ENCODE measurements around the gene EPHB2. TPM values are rescaled to one million over a fixed set of nuclear protein-coding genes. Genes with fewer than 3 reads are reported as not detected.

EPHB2 gene
- total RNA-seq, 1 donor from 2014 or later = 10.7 TPM

GRCh38 chr1:22708777-22709176 lies 1.9 kb upstream of the EPHB2 start:
- H3K4me1 Mint-ChIP-seq (ENCODE audit: unreplicated experiment) = peaks cover 18% of the 10 kb centered on the region
- H3K4me3 Mint-ChIP-seq (ENCODE audit: unreplicated experiment) = no peak overlapping the region
- no peaks in the 10 kb centered on the region for H3K36me3 Mint-ChIP-seq (ENCODE audit: low read depth, unreplicated experiment)
- H3K27me3 Mint-ChIP-seq (ENCODE audit: unreplicated experiment) = peaks cover 12% of the 10 kb centered on the region
- TF ChIP-seq CTCF (IDR thresholded peaks at IDR 0.05; ENCODE audit: unreplicated experiment) = no peak
- DNase-seq (ENCODE audit: low spot score) = no peak
- no peak overlapping the region for H3K27ac Mint-ChIP-seq (ENCODE audit: unreplicated experiment)
- H3K9me3 Mint-ChIP-seq (ENCODE audit: unreplicated experiment) = no peaks in the 10 kb centered on the region

GRCh38 chr1:22709227-22709626 lies 1.4 kb upstream of the EPHB2 start:
- Mint-ChIP-seq H3K9me3 (ENCODE audit: unreplicated experiment) (no peaks in the 10 kb centered on the region), H3K36me3 (ENCODE audit: low read depth, unreplicated experiment) (no peaks in the 10 kb centered on the region), H3K27me3 (ENCODE audit: unreplicated experiment) (peaks cover 12% of the 10 kb centered on the region), H3K4me3 (ENCODE audit: unreplicated experiment) (peak overlapping the region; percentile 72), H3K4me1 (ENCODE audit: unreplicated experiment) (peaks cover 22% of the 10 kb centered on the region), H3K27ac (ENCODE audit: unreplicated experiment) (no peak overlapping the region)
- peak; percentile 31 for DNase-seq (ENCODE audit: low spot score)
- TF ChIP-seq CTCF (IDR thresholded peaks at IDR 0.05; ENCODE audit: unreplicated experiment) = peak; percentile 35

GRCh38 chr1:22709891-22710700 lies 543 bp upstream of the EPHB2 start:
- Mint-ChIP-seq H3K36me3 (ENCODE audit: low read depth, unreplicated experiment) (peaks cover 4% of the 10 kb centered on the region), H3K4me3 (ENCODE audit: unreplicated experiment) (peak overlapping the region; percentile 84), H3K9me3 (ENCODE audit: unreplicated experiment) (no peaks in the 10 kb centered on the region), H3K4me1 (ENCODE audit: unreplicated experiment) (peaks cover 24% of the 10 kb centered on the region), H3K27me3 (ENCODE audit: unreplicated experiment) (peaks cover 14% of the 10 kb centered on the region), H3K27ac (ENCODE audit: unreplicated experiment) (no peak overlapping the region)
- no peak for TF ChIP-seq CTCF (IDR thresholded peaks at IDR 0.05; ENCODE audit: unreplicated experiment)
- DNase-seq (ENCODE audit: low spot score) = peak; percentile 61

- no peak overlapping the region for H3K4me3 Mint-ChIP-seq (ENCODE audit: unreplicated experiment)
- no peak overlapping the region for H3K27ac Mint-ChIP-seq (ENCODE audit: unreplicated experiment)
- DNase-seq (ENCODE audit: low spot score) = peak; percentile 26
- peaks cover 24% of the 10 kb centered on the region for H3K4me1 Mint-ChIP-seq (ENCODE audit: unreplicated experiment)
- peaks cover 14% of the 10 kb centered on the region for H3K27me3 Mint-ChIP-seq (ENCODE audit: unreplicated experiment)
- peaks cover 4% of the 10 kb centered on the region for H3K36me3 Mint-ChIP-seq (ENCODE audit: low read depth, unreplicated experiment)
- H3K9me3 Mint-ChIP-seq (ENCODE audit: unreplicated experiment) = no peaks in the 10 kb centered on the region
- TF ChIP-seq CTCF (IDR thresholded peaks at IDR 0.05; ENCODE audit: unreplicated experiment) = no peak
These were observed 432 bp downstream of the EPHB2 start for GRCh38 chr1:22711071-22711470.

Data from endothelial cell (in vitro differentiated cells).